GM18498 (cell line): Measurements from ENCODE around the gene SPINK6.

ENCODE experiments used
- ATAC-seq: cut with Tn5 transposase; IDR thresholded peaks from one replicate; pipeline ENCODE4 v1.9.1; 2021; ENCODE audit warnings: mild to moderate bottlenecking, moderate library complexity; ENCODE audit not compliant: unreplicated experiment

Gene SPINK6

GRCh38 chr5:148202531-148203203 lies at the start of gene SPINK6:
SPINK6 (plus strand) TSS chr5:148203042; CDS start chr5:148203097, 55 bp downstream.
- no peak for ATAC-seq

- no peak for ATAC-seq
These were observed 46.2 kb upstream of the SPINK6 start for GRCh38 chr5:148156609-148157008.

GRCh38 chr5:148162038-148162437 lies 40.8 kb upstream of the SPINK6 start:
- ATAC-seq, result no peak

GRCh38 chr5:148163345-148163744 lies 39.5 kb upstream of the SPINK6 start:
- ATAC-seq, result no peak

- no peak for ATAC-seq
These were observed 36.1 kb upstream of the SPINK6 start for GRCh38 chr5:148166550-148167283.

GRCh38 chr5:148168246-148168645 lies 34.6 kb upstream of the SPINK6 start, which contains the start of gene SPINK14:
SPINK14 (plus strand) TSS chr5:148168546; CDS start chr5:148169733, 1,187 bp downstream.
- ATAC-seq, result no peak

- no peak for ATAC-seq
These were observed 30.5 kb upstream of the SPINK6 start for GRCh38 chr5:148172377-148172776.

- ATAC-seq, result no peak
These were observed 26.4 kb upstream of the SPINK6 start for GRCh38 chr5:148176480-148176879.

- ATAC-seq, result no peak
These were observed 25.6 kb upstream of the SPINK6 start for GRCh38 chr5:148177207-148177606.

- peak; percentile 82 for ATAC-seq
These were observed 23.5 kb upstream of the SPINK6 start for GRCh38 chr5:148179234-148179824.

- peak; percentile 69 for ATAC-seq
These were observed 16.4 kb upstream of the SPINK6 start for GRCh38 chr5:148186248-148187003.

GRCh38 chr5:148191010-148191409 lies 11.8 kb upstream of the SPINK6 start:
- no peak for ATAC-seq

- no peak for ATAC-seq
These were observed 9.6 kb upstream of the SPINK6 start for GRCh38 chr5:148193202-148193601.

- no peak for ATAC-seq
These were observed 1.7 kb upstream of the SPINK6 start for GRCh38 chr5:148201151-148201550.

- no peak for ATAC-seq
These were observed 2.4 kb downstream of the SPINK6 start for GRCh38 chr5:148205044-148205806.

- ATAC-seq, result no peak
These were observed 3.0 kb downstream of the SPINK6 start for GRCh38 chr5:148205865-148206264.

GRCh38 chr5:148206620-148207019 lies 3.8 kb downstream of the SPINK6 start:
- no peak for ATAC-seq

GRCh38 chr5:148208226-148208625 lies 5.4 kb downstream of the SPINK6 start:
- no peak for ATAC-seq

GRCh38 chr5:148209151-148209770 lies 6.4 kb downstream of the SPINK6 start:
- no peak for ATAC-seq

- no peak for ATAC-seq
These were observed 11.9 kb downstream of the SPINK6 start for GRCh38 chr5:148214665-148215185.
